Ectodermal cell (in vitro differentiated cells): ENCODE results near the gene CSNK1G2.
A peak's percentile ranks its signal among the peaks of the same experiment; 100 is the strongest.

Experiments
- H3K27ac ChIP-seq: 2 replicates; pipeline ENCODE4 v1.7.0; 2013; ENCODE audit warnings: mild to moderate bottlenecking, low read depth, low read length; ENCODE audit not compliant: insufficient read depth, poor library complexity, severe bottlenecking
- H3K27me3 ChIP-seq: 2 replicates; pipeline ENCODE4 v1.7.0; 2013; ENCODE audit warnings: mild to moderate bottlenecking, low read length; ENCODE audit not compliant: insufficient read depth, control insufficient read depth, poor library complexity, severe bottlenecking
- H3K36me3 ChIP-seq: one replicate; pipeline ENCODE4 v1.7.0; 2013; ENCODE audit warnings: low read length; ENCODE audit not compliant: control insufficient read depth, insufficient read depth
- H3K4me1 ChIP-seq: one replicate; pipeline ENCODE4 v1.7.0; 2013; ENCODE audit warnings: low read length; ENCODE audit not compliant: control insufficient read depth, insufficient read depth
- H3K4me3 ChIP-seq: 2 replicates; pipeline ENCODE4 v1.7.0; 2013; ENCODE audit warnings: low read depth, low read length, control low read depth; ENCODE audit not compliant: insufficient read depth
- H3K9me3 ChIP-seq: 2 replicates; pipeline ENCODE4 v1.7.0; 2013; ENCODE audit warnings: mild to moderate bottlenecking, low read length, moderate library complexity; ENCODE audit not compliant: control insufficient read depth
- WGBS, 2 experiments: methylation state at CpG; one replicate each; pipeline ENCODE4 v1.1.7; 2013; ENCODE audit warnings: missing lambda C conversion rate in 2 of 2; 5-methylcytosine and 5-hydroxymethylcytosine counted together

Gene CSNK1G2

DNA sequence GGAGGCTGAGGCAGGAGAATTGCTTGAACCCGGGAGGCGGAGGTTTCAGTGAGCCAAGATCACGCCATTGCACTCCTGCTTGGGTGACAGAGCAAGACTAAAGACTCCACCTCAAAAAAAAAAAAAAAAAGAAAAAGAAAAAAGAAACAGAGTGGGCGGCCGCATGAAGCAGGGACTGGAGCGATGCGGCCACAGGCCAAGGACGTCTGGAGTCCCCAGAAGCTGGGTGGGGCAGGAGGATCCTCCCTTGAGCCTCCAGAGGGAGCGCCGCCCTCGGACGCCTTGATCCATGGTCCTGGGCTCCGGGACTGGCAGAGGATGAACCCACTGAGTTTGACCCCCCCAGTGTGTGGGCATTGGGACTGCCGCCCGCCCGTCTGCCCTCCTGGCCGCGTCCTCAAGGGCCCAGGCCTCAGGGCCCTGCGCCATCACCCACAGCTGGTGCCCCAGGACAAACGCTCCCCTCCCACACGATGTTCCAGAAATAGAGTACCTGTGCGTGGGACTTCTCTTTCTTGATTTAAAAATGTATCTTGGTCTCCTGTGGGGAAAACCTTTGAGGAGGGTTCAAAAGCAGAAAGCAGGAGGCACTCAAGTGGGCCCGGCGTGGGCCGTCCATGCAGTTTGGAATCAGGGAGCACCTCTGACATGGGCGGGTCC is 59.0 kb downstream of the CSNK1G2 start:
- peaks cover 27% of the 10 kb centered on the region for H3K36me3 ChIP-seq
- no peaks in the 10 kb centered on the region for H3K9me3 ChIP-seq
- no peaks in the 10 kb centered on the region for H3K27me3 ChIP-seq
- peaks cover 4% of the 10 kb centered on the region for H3K4me1 ChIP-seq
- no peak overlapping the region for H3K4me3 ChIP-seq
- WGBS, 2 experiments: 96% methylated on average over 26 of the region's 26 CpGs
- H3K27ac ChIP-seq: no peak overlapping the region

GRCh38 chr19:2003874-2004273 is 62.9 kb downstream of the CSNK1G2 start:
- Histone ChIP-seq H3K9me3 (no peaks in the 10 kb centered on the region), H3K4me1 (peaks cover 4% of the 10 kb centered on the region), H3K36me3 (peaks cover 19% of the 10 kb centered on the region), H3K27ac (no peak overlapping the region), H3K27me3 (no peaks in the 10 kb centered on the region), H3K4me3 (no peak overlapping the region)
- 87 to 88% methylated on average over 4 of the region's 4 CpGs for WGBS, 2 experiments

- WGBS, 2 experiments: 95 to 96% methylated on average over 20 of the region's 20 CpGs
- Histone ChIP-seq H3K4me1 (peaks cover 21% of the 10 kb centered on the region), H3K27me3 (no peaks in the 10 kb centered on the region), H3K4me3 (no peak overlapping the region), H3K36me3 (no peaks in the 10 kb centered on the region), H3K27ac (no peak overlapping the region), H3K9me3 (no peaks in the 10 kb centered on the region)
Measured at GRCh38 chr19:2010135-2010668, 69.2 kb downstream of the CSNK1G2 start.

DNA sequence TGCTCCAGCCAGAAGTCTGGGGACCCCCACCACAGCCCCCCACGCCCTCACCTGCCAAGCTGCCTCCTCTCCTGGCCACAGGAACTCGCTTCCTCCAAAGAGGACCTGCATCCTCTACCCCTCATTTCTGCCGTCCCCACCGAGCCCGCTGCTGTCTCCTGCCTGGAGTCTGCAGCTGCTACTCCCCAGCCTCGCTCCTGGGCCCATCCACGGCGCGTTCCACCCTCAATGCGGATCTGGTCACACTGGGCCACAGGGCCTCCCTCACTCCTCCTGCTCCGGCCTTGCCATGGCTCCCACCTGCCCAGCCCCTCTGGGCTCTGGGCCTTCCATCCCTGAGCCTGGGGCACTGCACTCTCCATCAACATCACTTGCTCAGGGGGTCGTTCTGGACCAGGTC is 70.2 kb downstream of the CSNK1G2 start:
- peaks cover 21% of the 10 kb centered on the region for H3K4me1 ChIP-seq
- no peak overlapping the region for H3K27ac ChIP-seq
- H3K4me3 ChIP-seq: no peak overlapping the region
- H3K36me3 ChIP-seq: no peaks in the 10 kb centered on the region
- H3K9me3 ChIP-seq: no peaks in the 10 kb centered on the region
- 94 to 95% methylated on average over 12 of the region's 12 CpGs for WGBS, 2 experiments
- H3K27me3 ChIP-seq: no peaks in the 10 kb centered on the region

DNA sequence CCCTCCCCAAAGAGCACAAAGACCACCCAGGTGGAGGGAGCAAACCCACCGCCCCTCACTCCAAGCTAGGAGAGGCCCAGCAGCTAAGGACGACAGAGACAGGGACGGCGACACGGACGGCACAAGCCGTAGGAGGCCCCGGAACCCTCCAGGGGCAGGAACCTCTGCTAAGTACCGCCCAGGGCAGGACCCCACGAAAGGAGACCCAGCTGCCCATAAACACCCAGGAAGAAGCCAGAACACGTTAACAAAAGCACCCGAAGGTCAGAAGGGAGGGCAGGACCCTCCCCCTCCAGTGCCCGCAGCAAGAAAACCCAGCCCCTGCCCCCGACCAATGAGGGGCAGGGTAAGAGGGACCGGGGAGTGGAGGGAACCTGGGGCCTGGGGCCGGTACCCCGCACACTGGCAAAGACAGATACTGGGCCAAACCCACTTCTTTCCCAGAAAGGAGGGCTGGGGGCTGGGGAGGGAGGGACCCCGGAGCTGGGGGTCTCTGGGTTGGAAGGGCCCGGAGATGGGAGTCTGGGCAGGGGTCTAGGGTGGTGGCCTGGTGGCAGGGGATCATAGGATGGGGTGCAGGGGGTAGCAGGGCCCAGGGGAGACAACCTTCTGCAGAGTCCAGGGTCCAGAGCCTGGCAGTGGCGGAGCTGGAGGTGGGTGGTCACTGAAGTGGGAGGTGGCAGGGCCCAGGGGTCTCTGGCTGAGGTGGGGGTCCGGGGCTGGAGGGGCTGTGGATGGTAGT is 72.1 kb downstream of the CSNK1G2 start:
- Histone ChIP-seq H3K4me1 (peaks cover 21% of the 10 kb centered on the region), H3K27me3 (no peaks in the 10 kb centered on the region), H3K36me3 (no peaks in the 10 kb centered on the region), H3K4me3 (no peak overlapping the region), H3K27ac (no peak overlapping the region), H3K9me3 (peaks cover 2% of the 10 kb centered on the region)
- WGBS, 2 experiments: 71 to 74% methylated on average over 21 of the region's 21 CpGs

DNA sequence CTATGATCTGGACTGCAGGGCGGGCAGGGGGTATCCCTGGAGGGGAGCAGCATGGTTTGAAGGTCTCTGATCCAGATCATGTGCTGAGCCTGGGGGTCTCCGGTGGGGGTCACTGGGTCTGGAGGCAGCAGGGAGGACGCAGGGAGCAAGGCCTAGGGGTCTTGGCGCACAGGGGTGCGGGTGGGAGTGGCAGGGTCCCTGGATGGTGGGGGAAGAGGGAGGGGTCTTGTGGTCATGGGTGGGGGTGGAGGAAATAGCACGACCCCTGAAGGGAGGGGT is 72.7 kb downstream of the CSNK1G2 start:
- no peak overlapping the region for H3K27ac ChIP-seq
- peak overlapping the region; percentile 64 for H3K4me3 ChIP-seq
- no peaks in the 10 kb centered on the region for H3K27me3 ChIP-seq
- WGBS, 2 experiments: 93 to 94% methylated on average over 6 of the region's 6 CpGs
- no peaks in the 10 kb centered on the region for H3K36me3 ChIP-seq
- peaks cover 21% of the 10 kb centered on the region for H3K4me1 ChIP-seq
- H3K9me3 ChIP-seq: peaks cover 2% of the 10 kb centered on the region

DNA sequence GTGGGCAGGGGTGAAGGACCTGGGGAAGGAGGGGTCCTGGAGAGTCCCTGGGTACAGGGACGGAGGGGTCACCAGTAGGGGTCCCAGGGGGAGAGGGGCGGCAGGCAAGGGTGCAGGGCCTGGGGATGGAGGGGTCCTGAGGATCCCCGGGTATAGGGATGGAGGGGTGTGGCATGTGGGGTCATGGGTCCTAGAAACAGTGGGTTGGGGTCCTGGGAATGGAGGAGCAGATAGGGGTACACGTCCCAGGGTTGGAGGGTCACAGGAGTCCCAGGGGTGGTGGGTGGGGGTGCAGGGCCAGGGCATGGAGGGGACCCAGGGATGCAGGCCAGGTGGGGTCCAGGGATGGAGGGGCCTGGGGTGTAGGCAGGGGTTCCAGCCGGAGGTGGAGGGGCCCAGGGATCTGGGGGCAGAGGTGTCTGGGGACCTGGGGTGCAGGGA is 73.2 kb downstream of the CSNK1G2 start:
- H3K4me3 ChIP-seq: peak overlapping the region; percentile 64
- peaks cover 21% of the 10 kb centered on the region for H3K4me1 ChIP-seq
- H3K36me3 ChIP-seq: no peaks in the 10 kb centered on the region
- 88 to 92% methylated on average over 5 of the region's 5 CpGs for WGBS, 2 experiments
- peaks cover 2% of the 10 kb centered on the region for H3K9me3 ChIP-seq
- H3K27me3 ChIP-seq: no peaks in the 10 kb centered on the region
- no peak overlapping the region for H3K27ac ChIP-seq

DNA sequence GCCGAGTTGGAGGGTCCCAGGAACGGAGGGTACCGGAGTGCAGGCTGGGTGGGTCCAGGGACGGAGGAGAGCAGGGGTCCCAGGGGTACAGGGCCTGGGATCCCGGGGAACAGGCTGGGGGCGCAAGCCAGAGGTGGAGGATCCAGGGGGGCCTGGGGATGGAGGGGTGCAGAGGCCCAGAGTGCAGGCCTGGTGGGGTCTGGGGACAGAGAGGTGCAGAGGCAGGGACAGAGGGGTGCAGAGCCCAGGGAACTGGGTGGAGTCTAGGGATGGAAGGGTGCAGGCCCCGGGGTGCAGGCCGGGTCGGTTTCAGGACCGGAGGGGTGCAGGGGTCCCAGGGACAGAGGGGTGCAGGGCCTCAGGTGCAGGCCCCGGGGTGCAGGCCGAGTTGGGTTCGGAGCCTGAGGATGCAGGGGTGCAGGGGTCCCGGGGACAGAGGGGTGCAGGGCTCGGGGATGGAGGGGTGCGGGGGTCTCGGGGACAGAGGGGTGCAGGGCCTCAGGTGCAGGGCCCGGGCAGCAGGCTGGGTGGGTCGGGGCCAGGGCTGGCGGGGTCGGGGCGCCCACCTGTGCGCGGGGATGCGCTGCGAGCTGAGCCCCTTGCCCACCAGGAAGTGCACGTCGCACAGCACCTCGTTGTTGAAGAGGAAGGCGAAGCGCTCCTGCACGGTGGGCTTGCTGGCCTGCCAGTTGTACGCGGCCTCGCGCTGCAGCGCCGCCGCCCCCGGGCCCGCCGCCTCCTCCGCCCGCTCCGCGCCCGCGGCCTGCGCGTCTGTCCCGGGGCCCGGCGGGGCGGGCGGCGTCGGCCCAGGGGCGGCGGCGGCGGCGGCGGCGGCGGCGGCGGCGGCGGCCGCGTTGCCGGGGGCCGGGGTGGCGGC is 74.0 kb downstream of the CSNK1G2 start:
- peaks cover 21% of the 10 kb centered on the region for H3K4me1 ChIP-seq
- no peaks in the 10 kb centered on the region for H3K27me3 ChIP-seq
- peak overlapping the region; percentile 64 for H3K4me3 ChIP-seq
- WGBS, 2 experiments: 14 to 15% methylated on average over 74 of the region's 74 CpGs
- no peak overlapping the region for H3K27ac ChIP-seq
- H3K9me3 ChIP-seq: peaks cover 2% of the 10 kb centered on the region
- no peaks in the 10 kb centered on the region for H3K36me3 ChIP-seq

DNA sequence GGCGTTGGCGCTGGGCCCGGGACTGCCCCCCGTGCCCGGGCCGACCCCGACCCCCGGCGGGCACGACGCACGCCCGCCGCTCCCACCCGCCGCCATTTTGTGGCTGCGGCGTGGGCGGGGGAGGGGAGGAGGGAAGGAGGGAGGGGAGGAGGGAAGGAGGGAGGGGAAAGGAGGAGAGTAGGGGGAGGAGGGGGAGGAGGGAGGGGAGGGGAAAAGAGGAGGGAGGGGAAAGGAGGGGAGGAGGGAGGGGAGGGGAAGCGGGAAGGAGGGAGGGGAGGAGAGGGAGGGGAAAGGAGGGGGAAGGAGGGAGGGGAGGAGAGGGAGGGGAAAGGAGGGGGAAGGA is 74.6 kb downstream of the CSNK1G2 start, which contains the start of gene BTBD2:
Gene BTBD2 (minus strand): TSS at position 107 of the 343 bp plus-strand sequence. CDS start 11 bp downstream, at position 96.
- Histone ChIP-seq H3K36me3 (no peaks in the 10 kb centered on the region), H3K9me3 (peaks cover 2% of the 10 kb centered on the region), H3K4me1 (peaks cover 21% of the 10 kb centered on the region), H3K27me3 (no peaks in the 10 kb centered on the region), H3K27ac (no peak within 1 kb of the TSS), H3K4me3 (peak within 1 kb of the TSS; percentile 64)
- 1% methylated on average over 16 to 18 of the region's 20 CpGs for WGBS, 2 experiments
